ENCODE results near the gene ENAH. TPM values are rescaled to one million over a fixed set of nuclear protein-coding genes. Genes with fewer than 3 reads are reported as not detected.

Gene ENAH
- polyA plus RNA-seq, 3 donors, result 0.12 TPM; not detected in 2

DNA sequence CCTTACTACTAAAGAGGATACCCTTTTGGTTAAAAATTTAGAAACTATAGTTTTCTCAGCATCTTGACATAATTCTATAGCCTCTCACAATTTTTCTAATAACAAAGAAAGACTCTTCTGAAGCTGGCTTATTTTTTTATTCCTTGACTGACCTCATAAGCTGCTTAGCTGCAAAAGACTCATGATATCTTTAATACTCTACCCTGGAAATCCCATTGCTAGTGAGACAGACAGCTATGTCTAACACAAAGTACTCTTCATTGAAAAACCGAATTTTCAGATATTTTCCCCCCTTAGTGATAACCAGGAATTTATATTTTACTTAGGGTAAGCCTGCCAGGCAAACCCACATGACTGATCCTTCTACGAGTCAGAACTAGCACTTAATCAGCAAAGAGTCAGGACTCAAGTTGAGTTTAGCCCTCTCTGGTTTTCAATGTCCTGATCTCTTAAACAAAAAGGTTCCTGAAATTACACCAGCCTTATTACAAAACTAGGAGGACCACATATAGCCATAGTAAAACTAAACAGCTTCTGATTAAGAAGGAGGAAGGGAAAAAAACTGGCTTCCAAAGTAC is 56.9 kb downstream of the ENAH start:
- TF ChIP-seq, protein P1, sequence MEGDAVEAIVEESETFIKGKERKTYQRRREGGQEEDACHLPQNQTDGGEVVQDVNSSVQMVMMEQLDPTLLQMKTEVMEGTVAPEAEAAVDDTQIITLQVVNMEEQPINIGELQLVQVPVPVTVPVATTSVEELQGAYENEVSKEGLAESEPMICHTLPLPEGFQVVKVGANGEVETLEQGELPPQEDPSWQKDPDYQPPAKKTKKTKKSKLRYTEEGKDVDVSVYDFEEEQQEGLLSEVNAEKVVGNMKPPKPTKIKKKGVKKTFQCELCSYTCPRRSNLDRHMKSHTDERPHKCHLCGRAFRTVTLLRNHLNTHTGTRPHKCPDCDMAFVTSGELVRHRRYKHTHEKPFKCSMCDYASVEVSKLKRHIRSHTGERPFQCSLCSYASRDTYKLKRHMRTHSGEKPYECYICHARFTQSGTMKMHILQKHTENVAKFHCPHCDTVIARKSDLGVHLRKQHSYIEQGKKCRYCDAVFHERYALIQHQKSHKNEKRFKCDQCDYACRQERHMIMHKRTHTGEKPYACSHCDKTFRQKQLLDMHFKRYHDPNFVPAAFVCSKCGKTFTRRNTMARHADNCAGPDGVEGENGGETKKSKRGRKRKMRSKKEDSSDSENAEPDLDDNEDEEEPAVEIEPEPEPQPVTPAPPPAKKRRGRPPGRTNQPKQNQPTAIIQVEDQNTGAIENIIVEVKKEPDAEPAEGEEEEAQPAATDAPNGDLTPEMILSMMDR (IDR thresholded peaks at IDR 0.05), result no peak
- Histone ChIP-seq H3K27me3 (ENCODE audit: control insufficient read depth in 2 of 2, insufficient read depth in 2 of 2, low read length in 2 of 2) (no peaks in the 10 kb centered on the region), H3K4me3 (replicated peaks in 1 of 3; ENCODE audit: low read depth in 2 of 3, low read length in 3 of 3) (no peak overlapping the region), H4K20me1 (ENCODE audit: insufficient read depth, low read length) (no peaks in the 10 kb centered on the region), H3K36me3 (replicated peaks in 1 of 2; ENCODE audit: control insufficient read depth in 1 of 2, insufficient read depth in 2 of 2, low read length in 2 of 2) (no peaks in the 10 kb centered on the region), H2AFZ (ENCODE audit: insufficient read depth, low read depth, low read length, poor library complexity, severe bottlenecking) (no peak overlapping the region), H3K4me1 (ENCODE audit: control insufficient read depth in 1 of 2, insufficient read depth in 2 of 2, low read length in 2 of 2) (no peaks in the 10 kb centered on the region), H3K9ac (ENCODE audit: insufficient read depth, low read length, poor library complexity, severe bottlenecking) (no peak overlapping the region), H3K4me2 (replicated peaks; ENCODE audit: extremely low read depth, low read length, poor library complexity, severe bottlenecking) (no peak overlapping the region), H3K79me2 (ENCODE audit: insufficient read depth, low read length) (no peaks in the 10 kb centered on the region), H3K9me3 (replicated peaks in 1 of 2; ENCODE audit: control insufficient read depth in 1 of 2, insufficient read depth in 1 of 2, low read length in 2 of 2) (peaks cover 0 to 4% of the 10 kb centered on the region in 2 donors), H3K27ac (ENCODE audit: low read depth in 1 of 2, low read length in 2 of 2) (no peak overlapping the region)
- no peak for DNase-seq
- Mint-ChIP-seq H3K4me3 (no peak overlapping the region), H3K27me3 (ENCODE audit: low read depth in 3 of 3) (peaks cover 0 to 4% (median 0%) of the 10 kb centered on the region in 3 donors), H3K36me3 (no peaks in the 10 kb centered on the region), H3K9me3 (peaks cover 1 to 11% (median 7%) of the 10 kb centered on the region in 7 donors), H3K4me1 (no peaks in the 10 kb centered on the region), H3K27ac (no peak overlapping the region)
- intact Hi-C loops (cut with micrococcal nuclease), result no loop called here
- WGBS (ENCODE audit: insufficient coverage), result 67% methylated on average over 1 of the region's 2 CpGs

DNA sequence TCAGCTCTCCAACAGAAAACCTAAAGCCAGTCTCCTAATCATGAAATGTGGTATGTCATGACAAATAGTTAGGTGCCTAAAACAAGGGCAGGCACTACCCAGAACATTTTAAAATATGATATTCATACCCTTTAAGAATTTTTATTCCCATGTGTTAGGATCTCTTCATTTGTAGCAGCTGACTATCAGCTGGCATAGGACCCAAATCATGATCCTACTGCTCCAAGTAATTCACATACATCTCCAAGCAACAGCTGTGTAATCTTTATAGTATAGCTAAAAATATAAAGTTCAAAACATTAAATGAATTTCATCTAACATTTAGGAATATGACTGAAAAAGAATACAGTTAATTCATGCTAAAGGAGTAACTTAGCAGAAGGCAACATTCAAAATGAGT is 57.5 kb downstream of the ENAH start:
- H4K20me1 ChIP-seq (ENCODE audit: insufficient read depth, low read length), result no peaks in the 10 kb centered on the region
- no peak overlapping the region for H3K27ac Mint-ChIP-seq
- H3K79me2 ChIP-seq (ENCODE audit: insufficient read depth, low read length), result no peaks in the 10 kb centered on the region
- no peak overlapping the region for H3K4me2 ChIP-seq (replicated peaks; ENCODE audit: extremely low read depth, low read length, poor library complexity, severe bottlenecking)
- H3K9me3 ChIP-seq (replicated peaks in 1 of 2; ENCODE audit: control insufficient read depth in 1 of 2, insufficient read depth in 1 of 2, low read length in 2 of 2), result peaks cover 0 to 4% of the 10 kb centered on the region in 2 donors
- peaks cover 1 to 10% (median 7%) of the 10 kb centered on the region in 7 donors for H3K9me3 Mint-ChIP-seq
- H3K4me3 ChIP-seq (replicated peaks in 1 of 3; ENCODE audit: low read depth in 2 of 3, low read length in 3 of 3), result no peak overlapping the region
- H2AFZ ChIP-seq (ENCODE audit: insufficient read depth, low read depth, low read length, poor library complexity, severe bottlenecking), result no peak overlapping the region
- H3K36me3 ChIP-seq (replicated peaks in 1 of 2; ENCODE audit: control insufficient read depth in 1 of 2, insufficient read depth in 2 of 2, low read length in 2 of 2), result no peaks in the 10 kb centered on the region
- H3K9ac ChIP-seq (ENCODE audit: insufficient read depth, low read length, poor library complexity, severe bottlenecking), result no peak overlapping the region
- H3K27me3 ChIP-seq (ENCODE audit: control insufficient read depth in 2 of 2, insufficient read depth in 2 of 2, low read length in 2 of 2), result no peaks in the 10 kb centered on the region
- H3K4me1 ChIP-seq (ENCODE audit: control insufficient read depth in 1 of 2, insufficient read depth in 2 of 2, low read length in 2 of 2), result no peaks in the 10 kb centered on the region
- no peak for DNase-seq
- no peaks in the 10 kb centered on the region for H3K4me1 Mint-ChIP-seq
- no peak overlapping the region for H3K4me3 Mint-ChIP-seq
- TF ChIP-seq, protein P1 (IDR thresholded peaks at IDR 0.05), result no peak
- H3K36me3 Mint-ChIP-seq, result no peaks in the 10 kb centered on the region
- H3K27me3 Mint-ChIP-seq (ENCODE audit: low read depth in 3 of 3), result peaks cover 0 to 4% (median under 1%) of the 10 kb centered on the region in 3 donors
- intact Hi-C loops (cut with micrococcal nuclease), result no loop called here
- no peak overlapping the region for H3K27ac ChIP-seq (ENCODE audit: low read depth in 1 of 2, low read length in 2 of 2)
